Panc1 (cell line): Measurements from ENCODE around the gene FOXP2.

Source experiments
- POLR2AphosphoS5 ChIP-seq: IDR thresholded peaks from 2 replicates; pipeline ENCODE4 v1.6.1; 2012; ENCODE audit warnings: mild to moderate bottlenecking, low read depth, low read length, moderate library complexity
- SIN3A ChIP-seq: IDR thresholded peaks from 2 replicates; pipeline ENCODE4 v1.6.1; 2012; ENCODE audit warnings: low read depth, mild to moderate bottlenecking, low read length, moderate library complexity, borderline replicate concordance; ENCODE audit not compliant: insufficient read depth
- TCF7L2 ChIP-seq: IDR thresholded peaks from 2 replicates; pipeline ENCODE4 v1.6.1; 2011; ENCODE audit warnings: mild to moderate bottlenecking, low read depth, low read length, inconsistent platforms
- TF ChIP-seq, protein P1 (sequence below): fragments of 450-650 bp; IDR thresholded peaks from 2 replicates; pipeline ENCODE4 v1.5.1; 2017; ENCODE audit warnings: mild to moderate bottlenecking
- TF ChIP-seq, protein P2 (sequence below), 2 experiments: IDR thresholded peaks; 2 replicates each; pipeline ENCODE4 v1.6.1; 2011 to 2012; ENCODE audit warnings: low read depth in 2 of 2, control low read depth in 1 of 2, low read length in 1 of 2, mild to moderate bottlenecking in 1 of 2, moderate library complexity in 1 of 2; ENCODE audit not compliant: insufficient read depth in 1 of 2

DNA sequence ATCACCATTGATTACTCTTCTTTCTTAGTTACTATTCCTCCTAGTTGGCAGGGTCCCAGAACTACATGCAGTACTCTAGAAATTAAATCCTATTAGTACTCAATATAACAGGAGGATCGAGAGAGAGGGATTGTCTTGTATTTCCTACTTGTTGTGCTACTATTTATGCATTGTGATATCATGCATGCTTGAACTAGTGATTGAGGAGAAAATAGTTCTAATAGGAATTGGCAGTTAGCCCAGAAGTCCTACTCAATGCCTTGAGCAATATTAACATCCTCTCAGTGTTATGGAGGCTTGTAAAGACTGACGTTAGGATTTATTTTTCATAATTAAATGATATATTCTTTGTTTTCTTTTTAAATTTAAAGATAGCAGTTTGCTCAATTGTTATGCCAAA, 67.4 kb downstream of the FOXP2 start:
- TF ChIP-seq, protein P1, sequence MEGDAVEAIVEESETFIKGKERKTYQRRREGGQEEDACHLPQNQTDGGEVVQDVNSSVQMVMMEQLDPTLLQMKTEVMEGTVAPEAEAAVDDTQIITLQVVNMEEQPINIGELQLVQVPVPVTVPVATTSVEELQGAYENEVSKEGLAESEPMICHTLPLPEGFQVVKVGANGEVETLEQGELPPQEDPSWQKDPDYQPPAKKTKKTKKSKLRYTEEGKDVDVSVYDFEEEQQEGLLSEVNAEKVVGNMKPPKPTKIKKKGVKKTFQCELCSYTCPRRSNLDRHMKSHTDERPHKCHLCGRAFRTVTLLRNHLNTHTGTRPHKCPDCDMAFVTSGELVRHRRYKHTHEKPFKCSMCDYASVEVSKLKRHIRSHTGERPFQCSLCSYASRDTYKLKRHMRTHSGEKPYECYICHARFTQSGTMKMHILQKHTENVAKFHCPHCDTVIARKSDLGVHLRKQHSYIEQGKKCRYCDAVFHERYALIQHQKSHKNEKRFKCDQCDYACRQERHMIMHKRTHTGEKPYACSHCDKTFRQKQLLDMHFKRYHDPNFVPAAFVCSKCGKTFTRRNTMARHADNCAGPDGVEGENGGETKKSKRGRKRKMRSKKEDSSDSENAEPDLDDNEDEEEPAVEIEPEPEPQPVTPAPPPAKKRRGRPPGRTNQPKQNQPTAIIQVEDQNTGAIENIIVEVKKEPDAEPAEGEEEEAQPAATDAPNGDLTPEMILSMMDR = no peak
- TF ChIP-seq TCF7L2 (no peak), SIN3A (no peak), POLR2AphosphoS5 (no peak)
- TF ChIP-seq, protein P2, sequence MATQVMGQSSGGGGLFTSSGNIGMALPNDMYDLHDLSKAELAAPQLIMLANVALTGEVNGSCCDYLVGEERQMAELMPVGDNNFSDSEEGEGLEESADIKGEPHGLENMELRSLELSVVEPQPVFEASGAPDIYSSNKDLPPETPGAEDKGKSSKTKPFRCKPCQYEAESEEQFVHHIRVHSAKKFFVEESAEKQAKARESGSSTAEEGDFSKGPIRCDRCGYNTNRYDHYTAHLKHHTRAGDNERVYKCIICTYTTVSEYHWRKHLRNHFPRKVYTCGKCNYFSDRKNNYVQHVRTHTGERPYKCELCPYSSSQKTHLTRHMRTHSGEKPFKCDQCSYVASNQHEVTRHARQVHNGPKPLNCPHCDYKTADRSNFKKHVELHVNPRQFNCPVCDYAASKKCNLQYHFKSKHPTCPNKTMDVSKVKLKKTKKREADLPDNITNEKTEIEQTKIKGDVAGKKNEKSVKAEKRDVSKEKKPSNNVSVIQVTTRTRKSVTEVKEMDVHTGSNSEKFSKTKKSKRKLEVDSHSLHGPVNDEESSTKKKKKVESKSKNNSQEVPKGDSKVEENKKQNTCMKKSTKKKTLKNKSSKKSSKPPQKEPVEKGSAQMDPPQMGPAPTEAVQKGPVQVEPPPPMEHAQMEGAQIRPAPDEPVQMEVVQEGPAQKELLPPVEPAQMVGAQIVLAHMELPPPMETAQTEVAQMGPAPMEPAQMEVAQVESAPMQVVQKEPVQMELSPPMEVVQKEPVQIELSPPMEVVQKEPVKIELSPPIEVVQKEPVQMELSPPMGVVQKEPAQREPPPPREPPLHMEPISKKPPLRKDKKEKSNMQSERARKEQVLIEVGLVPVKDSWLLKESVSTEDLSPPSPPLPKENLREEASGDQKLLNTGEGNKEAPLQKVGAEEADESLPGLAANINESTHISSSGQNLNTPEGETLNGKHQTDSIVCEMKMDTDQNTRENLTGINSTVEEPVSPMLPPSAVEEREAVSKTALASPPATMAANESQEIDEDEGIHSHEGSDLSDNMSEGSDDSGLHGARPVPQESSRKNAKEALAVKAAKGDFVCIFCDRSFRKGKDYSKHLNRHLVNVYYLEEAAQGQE (IDR thresholded peaks at IDR 0.05; ENCODE audit: insufficient read depth in 1 of 2, low read depth in 2 of 2, low read length in 1 of 2) = no peak
